NCI-H526 treated with DMSO at 0.1 percent for 48 hours (cell line): ENCODE measurements around the gene CMC1.

ENCODE experiments used
- DNase-seq: peaks from one replicate; lab custom pipeline; 2025; lab: John Stamatoyannopoulos, UW

The CMC1 gene

GRCh38 chr3:28300345-28300962 lies 59.0 kb downstream of the CMC1 start:
- DNase-seq = no peak

- DNase-seq = no peak
Observed at GRCh38 chr3:28301688-28302087, 60.3 kb downstream of the CMC1 start.

DNA sequence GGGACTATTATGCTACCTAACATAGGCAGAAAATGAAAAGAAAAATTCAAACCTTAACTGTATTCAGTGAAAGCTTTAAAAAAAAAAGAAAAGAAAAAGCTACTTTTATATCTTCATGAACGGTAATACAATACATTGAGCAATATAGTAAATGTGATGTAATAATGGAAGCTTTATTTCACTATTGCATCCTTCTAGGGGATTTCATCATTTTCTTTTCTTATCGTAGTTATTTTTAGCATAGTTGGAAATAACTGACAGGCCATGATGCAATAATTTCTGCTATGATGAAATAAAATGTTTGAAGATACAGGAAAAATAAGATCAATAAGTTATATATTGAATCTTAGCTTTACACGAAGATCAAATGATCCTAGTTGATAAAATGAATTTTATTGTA lies 66.8 kb downstream of the CMC1 start:
- DNase-seq = no peak

GRCh38 chr3:28315711-28316110 lies 74.3 kb downstream of the CMC1 start:
- DNase-seq = no peak

DNA sequence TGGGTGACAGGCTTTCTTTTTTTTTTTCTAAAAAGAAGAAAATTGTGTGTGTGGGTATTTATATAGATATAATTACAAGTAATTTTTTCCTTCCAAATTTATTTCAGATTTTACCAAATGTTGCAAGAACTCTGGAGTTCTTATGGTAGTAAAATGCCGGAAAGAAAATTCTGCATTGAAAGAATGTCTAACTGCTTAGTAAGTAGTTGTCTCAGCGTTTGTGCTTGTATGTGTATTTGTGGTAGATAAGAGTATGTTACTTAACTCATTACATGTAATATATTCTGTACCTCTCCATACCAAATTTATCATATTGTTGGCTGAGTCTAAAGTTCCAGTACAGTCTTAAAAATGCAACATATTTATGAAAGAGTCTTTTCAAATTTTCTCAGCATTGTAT lies 74.8 kb downstream of the CMC1 start:
- DNase-seq = no peak

- DNase-seq = peak; percentile 37
Observed at GRCh38 chr3:28317438-28318022, 76.1 kb downstream of the CMC1 start.

GRCh38 chr3:28320981-28321380 lies 79.6 kb downstream of the CMC1 start:
- DNase-seq = no peak

- DNase-seq = no peak
Observed at GRCh38 chr3:28322464-28322863, 81.0 kb downstream of the CMC1 start.

- DNase-seq = no peak
Observed at GRCh38 chr3:28326458-28326926, 85.1 kb downstream of the CMC1 start.

DNA sequence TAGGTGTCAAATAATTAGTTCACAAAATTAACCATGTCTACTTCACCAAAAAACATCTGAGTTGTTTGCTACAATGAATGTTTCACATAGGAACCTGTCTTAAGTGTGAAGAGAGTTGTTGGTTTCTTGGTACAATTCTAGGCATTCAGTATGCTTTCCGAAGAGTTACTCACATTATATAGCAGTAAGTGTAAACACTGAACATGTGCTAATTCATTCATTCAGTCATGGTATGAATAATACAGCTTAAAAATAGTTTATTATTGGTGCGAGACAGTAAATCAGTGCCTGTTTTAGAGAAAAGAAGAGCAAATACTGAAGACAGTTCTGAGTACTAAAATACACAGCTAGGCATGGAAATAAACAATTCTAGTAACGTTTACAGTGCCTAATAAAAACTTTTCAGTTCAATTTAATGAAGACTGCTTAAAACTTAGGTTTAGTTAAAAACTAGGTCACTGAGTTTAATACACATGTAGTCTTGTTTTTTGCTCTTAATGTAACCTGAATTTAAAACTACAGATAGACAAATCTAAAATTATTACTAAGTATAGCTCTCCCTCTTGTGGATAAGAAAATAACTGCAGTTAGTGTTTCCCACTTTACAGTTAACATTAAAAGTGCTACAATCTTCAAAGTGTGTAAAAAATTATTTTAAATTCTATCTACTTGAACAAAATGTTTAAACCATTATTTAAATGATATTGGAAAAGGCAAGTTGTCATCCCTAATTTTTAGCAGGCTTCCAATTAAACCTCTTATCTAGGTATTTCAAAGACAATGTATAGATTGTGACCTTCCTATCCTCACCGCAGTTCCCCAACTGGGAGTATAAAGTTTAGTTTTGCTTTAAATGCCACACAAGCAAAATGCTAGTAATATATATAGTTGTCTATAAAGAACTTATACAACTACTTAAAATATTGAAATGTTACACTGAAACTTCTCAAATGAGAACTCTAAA lies 87.1 kb downstream of the CMC1 start:
- DNase-seq = peak; percentile 12

- no peak for DNase-seq
Observed at GRCh38 chr3:28334552-28334951, 93.1 kb downstream of the CMC1 start.

DNA sequence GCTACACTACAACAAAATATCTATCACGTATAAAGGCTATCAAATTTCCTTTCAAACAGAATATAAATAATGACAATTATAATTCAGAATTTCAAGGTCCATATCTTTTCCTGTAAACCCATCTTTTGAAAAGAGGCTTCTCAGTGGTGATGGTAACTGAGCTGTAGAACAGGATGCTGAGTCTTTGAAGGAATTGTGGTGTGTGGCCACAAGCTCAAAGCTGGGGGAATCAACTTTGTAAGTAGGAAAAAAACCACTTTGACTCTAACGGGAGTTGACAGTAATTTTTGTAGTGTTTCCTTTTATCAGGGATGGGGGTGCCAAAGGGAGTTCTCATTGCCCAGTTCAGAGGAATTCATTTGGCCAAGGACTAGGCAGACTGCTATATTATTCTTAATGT lies 93.8 kb downstream of the CMC1 start:
- no peak for DNase-seq

DNA sequence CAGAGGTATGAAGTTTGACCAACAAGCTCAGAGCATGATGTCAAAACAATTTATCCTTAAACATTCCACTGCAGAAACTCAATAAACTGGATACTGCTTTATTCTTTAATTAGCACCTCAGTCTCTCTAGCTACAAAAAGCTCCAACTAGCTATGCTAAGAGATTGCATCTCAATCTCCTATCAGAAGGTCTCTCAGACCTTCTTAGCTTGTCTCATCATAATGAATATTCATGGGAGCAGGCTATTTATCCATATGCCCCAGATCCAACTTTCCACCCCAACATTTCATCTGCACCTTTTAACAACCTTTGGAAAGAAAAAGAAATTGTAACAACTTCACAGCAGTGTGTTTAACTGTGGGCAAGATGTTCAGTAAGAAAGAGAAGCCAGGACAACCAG lies 95.8 kb downstream of the CMC1 start:
- no peak for DNase-seq

GRCh38 chr3:28343144-28343543 lies 101.7 kb downstream of the CMC1 start:
- DNase-seq = no peak

GRCh38 chr3:28345690-28346089 lies 104.3 kb downstream of the CMC1 start:
- no peak for DNase-seq

- no peak for DNase-seq
Observed at GRCh38 chr3:28347374-28348264, 106.2 kb downstream of the CMC1 start.

DNA sequence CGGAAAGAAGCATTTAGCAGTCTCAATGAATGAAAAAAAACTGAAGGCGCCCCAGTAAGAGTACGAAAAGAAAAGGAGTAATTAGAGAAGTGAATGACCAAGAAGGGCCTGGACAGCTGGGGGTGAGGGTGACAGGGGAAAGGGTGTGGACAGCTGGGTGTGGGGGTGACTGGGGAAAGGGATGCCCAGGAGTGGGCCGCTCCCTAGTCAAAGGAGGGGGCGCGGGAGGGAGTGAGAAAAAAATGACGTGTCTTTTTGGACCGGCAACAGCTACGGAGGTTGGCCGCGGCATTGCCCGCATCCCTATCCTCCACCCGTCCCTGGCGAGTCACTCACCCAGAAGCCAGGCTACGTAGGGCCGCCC lies 106.8 kb downstream of the CMC1 start:
- DNase-seq = peak; percentile 58

GRCh38 chr3:28348629-28349468 lies 107.4 kb downstream of the CMC1 start, which contains the start of the genes AZI2 and ZCWPW2:
TSS of gene AZI2 (minus strand) at chr3:28348824. CDS start at chr3:28340617, 8,207 bp downstream.
TSS of gene ZCWPW2 (plus strand) at chr3:28348721. CDS start at chr3:28413069, 64,348 bp downstream.
- peak; percentile 89 for DNase-seq

DNA sequence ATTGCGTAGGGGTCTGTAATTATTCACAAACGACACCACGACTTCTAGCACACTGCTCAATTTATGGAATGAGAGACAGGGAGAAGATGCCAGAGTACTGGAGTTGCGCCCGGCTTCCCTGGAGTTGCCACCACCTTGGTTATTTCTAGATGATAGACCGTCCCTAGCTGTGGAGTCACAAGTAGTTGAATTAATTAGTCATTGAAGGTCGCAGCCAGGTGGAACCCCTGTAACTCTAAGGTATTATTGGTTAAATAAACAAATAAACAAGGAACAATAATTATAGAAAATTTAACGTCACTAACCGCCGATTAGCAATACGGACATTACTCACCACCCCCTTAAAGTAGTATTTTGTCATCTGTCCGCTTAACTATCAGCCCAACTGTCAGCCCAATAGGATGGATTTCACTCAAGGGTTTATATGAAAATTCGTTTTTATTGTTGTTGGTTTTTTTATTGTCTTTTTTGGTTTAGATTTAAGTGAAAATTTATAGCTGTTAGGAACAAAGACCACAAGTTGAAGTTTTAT lies 108.1 kb downstream of the CMC1 start:
- DNase-seq = no peak
